DND-41 (cell line): Measurements from ENCODE around the gene GNG8.

Experiments
- EZH2 ChIP-seq: IDR thresholded peaks from 3 replicates; pipeline ENCODE4 v1.6.1; 2012; ENCODE audit warnings: borderline replicate concordance, low read depth, mild to moderate bottlenecking, moderate library complexity, low read length, inconsistent platforms; ENCODE audit not compliant: severe bottlenecking
- TF ChIP-seq, protein P1 (sequence below): IDR thresholded peaks from 2 replicates; pipeline ENCODE4 v1.5.1; 2012; ENCODE audit warnings: borderline replicate concordance, low read length, moderate library complexity, mild to moderate bottlenecking; ENCODE audit not compliant: poor library complexity, severe bottlenecking; ENCODE audit errors: extremely low read depth

DNA sequence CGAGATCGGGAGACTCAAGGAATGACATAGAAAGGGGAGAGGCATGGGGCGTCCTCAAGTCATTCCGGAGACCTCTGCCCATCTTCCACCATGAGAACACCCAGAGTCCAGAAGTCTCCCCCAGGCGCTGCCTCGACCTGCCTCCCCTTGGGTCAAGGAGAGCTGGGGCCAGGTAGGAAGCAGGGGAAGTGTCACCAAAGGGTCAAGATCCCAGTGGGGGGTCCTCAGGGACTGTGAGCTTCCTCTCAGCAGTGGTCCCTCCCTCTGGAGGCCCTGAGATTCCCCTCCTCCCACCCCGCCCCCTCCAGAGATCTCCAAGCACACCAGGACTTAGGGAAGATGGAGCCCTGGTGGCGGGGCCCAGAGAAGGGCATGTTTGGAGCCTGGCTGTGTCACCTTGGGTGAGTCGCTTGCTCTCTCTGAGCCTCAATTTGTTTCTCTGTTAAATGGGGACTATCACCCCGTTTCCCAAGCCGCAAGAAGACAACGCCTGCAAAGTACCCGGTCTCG is 24.1 kb upstream of the GNG8 start:
- TF ChIP-seq, protein P1, sequence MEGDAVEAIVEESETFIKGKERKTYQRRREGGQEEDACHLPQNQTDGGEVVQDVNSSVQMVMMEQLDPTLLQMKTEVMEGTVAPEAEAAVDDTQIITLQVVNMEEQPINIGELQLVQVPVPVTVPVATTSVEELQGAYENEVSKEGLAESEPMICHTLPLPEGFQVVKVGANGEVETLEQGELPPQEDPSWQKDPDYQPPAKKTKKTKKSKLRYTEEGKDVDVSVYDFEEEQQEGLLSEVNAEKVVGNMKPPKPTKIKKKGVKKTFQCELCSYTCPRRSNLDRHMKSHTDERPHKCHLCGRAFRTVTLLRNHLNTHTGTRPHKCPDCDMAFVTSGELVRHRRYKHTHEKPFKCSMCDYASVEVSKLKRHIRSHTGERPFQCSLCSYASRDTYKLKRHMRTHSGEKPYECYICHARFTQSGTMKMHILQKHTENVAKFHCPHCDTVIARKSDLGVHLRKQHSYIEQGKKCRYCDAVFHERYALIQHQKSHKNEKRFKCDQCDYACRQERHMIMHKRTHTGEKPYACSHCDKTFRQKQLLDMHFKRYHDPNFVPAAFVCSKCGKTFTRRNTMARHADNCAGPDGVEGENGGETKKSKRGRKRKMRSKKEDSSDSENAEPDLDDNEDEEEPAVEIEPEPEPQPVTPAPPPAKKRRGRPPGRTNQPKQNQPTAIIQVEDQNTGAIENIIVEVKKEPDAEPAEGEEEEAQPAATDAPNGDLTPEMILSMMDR: no peak
- TF ChIP-seq EZH2: no peak
